Breast epithelium (tissue), 3 donors: Measurements from ENCODE around the gene ZNF695.

Source experiments
- POLR2A ChIP-seq: fragments of 450-650 bp; IDR thresholded peaks from one replicate; pipeline ENCODE4 v1.6.1; 2016; ENCODE audit warnings: antibody characterized with exemption, mild to moderate bottlenecking, moderate library complexity
- TF ChIP-seq, protein P1 (sequence below), 3 donors: fragments of 450-650 bp; IDR thresholded peaks; one replicate each; pipeline ENCODE4 v1.5.1; 2016 to 2017; ENCODE audit warnings: antibody characterized with exemption in 3 of 3, mild to moderate bottlenecking in 3 of 3, moderate library complexity in 3 of 3

DNA sequence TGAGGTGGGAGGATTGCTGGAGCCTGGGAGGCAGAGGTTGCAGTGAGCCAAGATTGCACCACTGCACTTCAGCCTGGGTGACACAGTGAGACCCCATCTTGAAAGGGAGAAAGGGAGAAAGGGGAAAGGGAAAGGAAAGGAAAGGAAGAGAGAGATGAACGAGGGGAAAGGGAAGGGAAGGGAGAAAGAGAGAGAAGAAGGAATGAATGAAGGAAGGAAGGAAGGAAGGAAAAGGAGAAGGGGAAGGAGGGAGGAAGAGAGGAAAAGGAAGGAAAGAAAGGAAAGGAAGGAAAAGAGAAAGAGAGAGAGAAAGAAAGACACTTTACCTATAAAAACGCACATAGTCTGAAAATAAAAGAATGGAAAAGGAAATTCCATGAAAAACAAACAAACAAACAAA, 18.0 kb downstream of the ZNF695 start:
- TF ChIP-seq, protein P1, sequence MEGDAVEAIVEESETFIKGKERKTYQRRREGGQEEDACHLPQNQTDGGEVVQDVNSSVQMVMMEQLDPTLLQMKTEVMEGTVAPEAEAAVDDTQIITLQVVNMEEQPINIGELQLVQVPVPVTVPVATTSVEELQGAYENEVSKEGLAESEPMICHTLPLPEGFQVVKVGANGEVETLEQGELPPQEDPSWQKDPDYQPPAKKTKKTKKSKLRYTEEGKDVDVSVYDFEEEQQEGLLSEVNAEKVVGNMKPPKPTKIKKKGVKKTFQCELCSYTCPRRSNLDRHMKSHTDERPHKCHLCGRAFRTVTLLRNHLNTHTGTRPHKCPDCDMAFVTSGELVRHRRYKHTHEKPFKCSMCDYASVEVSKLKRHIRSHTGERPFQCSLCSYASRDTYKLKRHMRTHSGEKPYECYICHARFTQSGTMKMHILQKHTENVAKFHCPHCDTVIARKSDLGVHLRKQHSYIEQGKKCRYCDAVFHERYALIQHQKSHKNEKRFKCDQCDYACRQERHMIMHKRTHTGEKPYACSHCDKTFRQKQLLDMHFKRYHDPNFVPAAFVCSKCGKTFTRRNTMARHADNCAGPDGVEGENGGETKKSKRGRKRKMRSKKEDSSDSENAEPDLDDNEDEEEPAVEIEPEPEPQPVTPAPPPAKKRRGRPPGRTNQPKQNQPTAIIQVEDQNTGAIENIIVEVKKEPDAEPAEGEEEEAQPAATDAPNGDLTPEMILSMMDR (IDR thresholded peaks at IDR 0.05) = no peak
- no peak for TF ChIP-seq POLR2A
